GM19455 (cell line): Measurements from ENCODE around the gene COBL.

Experiments
- ATAC-seq: cut with Tn5 transposase; IDR thresholded peaks from one replicate; pipeline ENCODE4 v1.9.1; 2021; ENCODE audit not compliant: unreplicated experiment

Gene COBL

DNA sequence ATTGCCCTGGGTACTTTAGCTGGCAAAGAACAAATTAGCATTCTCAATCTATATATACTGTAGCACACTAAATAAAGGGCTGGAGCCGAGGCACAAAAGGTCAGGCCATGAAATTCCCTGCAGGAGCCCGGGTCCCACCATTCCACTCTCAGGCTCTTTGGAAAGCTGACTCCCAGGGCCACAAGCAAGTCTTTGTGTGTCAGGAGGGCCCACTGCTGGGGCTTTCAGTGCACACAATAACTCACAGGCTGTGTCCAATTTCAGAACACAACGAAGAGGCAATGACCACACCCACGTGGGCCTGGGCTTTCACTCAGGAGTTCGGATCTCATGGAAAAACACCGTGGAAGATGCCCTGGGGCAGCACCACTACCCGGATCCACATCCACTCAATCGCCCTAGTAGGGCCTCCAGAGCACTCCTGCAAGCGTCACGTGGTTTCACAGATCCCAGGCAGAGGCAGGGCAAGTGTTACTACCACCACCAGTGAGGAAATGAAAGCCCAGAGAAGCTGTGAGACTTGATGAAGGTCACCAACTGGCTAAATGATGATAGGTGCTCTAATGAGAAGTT lies 60.3 kb downstream of the COBL start:
- no peak for ATAC-seq

DNA sequence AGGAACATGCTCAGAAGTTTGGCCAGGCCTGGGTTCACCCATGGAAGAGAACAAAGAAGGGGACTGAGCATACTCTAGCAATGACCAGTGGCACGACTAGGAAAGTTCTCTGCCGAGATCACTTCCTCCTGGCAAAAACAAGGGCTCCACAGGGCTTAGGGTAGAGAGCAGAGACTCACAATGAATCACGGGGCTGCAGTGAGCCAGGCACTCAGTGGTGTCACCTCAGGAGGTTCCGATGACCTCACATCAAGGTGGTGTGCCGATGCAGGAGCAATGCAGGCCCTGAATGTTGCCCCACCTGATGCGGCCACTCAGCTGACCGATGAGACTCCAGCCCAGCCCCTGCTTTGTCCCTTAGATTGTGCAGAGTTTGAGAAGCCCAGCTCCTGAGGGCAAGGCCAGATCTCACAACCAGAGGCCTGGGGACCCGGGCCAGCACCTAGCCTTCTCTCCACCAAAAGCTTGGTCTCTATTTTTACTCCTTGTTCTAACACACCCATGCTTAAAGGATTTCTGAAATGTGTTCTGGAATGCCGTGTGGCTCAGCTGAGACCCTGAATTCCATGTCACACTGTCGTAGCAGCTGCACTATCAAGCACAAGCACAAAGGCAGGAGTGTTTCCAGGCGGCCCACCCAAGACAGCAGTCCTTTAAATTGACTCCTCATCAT lies 60.9 kb downstream of the COBL start:
- no peak for ATAC-seq

DNA sequence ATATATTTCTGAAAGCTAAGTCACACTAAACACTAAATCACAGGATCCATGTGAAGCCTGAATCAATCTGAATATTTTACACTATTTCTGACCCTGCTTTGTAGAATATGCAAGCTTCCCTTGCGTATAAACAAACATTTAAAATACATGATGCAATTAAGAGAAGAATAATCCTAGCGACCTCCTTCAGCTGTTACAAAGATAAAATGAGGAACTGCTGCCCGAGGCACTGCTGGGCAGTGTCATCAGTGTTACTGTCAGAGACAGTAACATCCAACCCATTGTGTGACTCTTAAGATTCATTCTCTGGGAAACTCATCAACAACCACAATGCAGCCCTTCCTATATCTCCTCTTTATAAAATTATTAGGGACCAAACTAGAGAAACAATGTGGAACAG lies 61.6 kb downstream of the COBL start:
- ATAC-seq, result no peak

DNA sequence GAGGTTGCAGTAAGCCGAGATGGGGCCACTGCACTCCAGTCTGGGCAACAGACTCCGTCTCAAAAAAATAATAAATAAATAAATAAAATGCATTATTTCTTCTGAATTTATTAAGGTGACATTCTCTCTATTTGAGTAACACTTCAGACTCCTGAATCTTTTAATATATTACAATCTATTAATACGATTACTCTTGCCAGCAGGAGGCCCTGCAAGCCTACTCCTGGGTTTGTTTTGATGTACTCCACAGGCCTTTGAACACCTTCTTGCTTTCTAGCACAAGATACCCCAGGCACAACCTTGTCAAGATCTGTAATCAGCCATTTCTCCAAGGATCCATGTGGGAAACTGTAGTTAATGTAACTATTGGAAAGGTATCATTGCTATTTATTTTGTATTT lies 63.5 kb downstream of the COBL start:
- ATAC-seq, result no peak

DNA sequence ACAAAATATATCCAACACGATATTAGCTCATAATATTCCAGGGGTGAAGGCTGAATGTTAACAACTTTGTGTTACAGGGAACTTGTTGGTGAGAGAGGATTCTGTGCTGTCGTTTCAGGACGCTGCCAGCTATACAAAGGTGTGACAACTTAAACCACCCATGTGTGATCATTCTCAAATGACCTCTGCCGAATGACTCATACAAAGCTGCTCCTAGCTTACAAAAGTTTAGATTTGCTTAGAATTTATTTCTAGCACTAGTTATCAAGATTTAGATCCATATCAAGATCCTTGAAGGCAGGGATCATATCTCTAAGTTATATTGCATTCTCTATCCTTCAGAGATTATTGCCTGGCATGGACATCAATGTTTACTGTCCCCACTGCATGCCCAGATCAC lies 65.3 kb downstream of the COBL start:
- ATAC-seq, result no peak

DNA sequence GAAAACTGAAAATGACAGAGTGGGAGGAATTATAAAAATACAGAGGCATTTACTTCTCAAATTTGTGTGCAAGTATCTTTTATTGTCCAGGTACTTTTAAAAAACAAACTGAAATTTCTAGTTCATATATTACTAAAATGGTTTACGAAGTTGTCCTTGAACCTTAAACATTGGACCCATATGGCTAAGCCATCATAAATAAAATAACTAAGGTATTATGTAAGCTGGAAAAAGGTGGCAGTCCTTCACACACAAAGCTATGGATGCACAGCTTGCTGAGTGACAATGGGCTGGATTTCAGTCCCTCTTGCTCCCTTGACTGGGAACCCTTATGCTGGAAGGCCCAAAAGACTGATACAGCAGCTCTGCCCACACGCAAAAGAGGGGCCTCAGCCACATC lies 66.1 kb downstream of the COBL start:
- ATAC-seq, result no peak

DNA sequence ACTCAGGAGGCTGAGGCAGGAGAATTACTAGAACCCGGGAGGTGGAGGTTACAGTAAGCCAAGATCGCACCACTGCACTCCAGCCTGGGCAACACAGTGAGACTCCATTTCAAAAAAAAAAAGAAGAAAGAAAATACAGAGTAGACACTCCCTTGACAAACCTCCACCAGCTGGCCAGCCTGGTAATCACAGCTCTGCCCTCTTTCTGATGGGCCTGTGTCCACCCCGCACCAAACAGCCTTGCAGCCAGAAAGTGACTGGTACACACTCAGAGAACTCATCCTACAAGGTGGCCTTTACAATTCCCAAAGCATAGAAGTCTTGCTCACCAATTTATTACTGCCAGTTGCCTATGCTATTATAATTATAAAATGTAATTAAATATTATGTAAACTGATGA lies 66.6 kb downstream of the COBL start:
- no peak for ATAC-seq

DNA sequence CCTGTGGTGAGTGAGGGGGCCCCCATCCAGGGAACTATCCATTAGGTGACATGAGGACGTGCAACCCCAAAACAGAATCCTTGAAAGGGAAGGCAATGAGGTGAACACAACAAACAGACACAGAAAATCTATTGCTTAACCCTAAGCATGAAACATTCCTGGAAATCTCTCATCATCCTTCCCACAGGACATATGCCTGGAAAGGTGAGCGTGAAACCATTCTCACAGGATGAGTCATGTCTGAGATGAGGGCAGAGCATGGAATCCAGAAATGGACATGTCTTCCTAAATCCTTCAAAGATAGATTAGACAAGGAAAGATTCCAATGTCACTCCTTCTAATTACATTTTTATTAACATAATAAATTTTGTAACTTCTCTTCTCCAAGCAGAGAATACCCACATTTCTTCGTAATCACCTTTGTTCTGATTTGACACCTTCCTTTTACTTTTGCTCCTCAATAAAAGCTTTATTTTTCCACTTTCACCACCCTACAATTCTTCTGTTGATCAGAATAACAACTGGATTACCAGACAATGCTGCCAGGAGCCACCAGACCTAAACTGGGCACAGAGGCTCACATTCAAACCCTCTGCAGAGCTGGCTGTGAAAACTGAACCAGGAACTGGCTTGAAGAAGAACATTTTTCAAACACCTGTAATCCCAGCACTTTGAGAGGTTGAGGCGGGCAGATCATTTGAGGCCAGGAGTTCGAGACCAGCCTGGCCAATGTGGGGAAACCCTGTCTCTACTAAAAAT lies 67.2 kb downstream of the COBL start:
- ATAC-seq, result no peak

DNA sequence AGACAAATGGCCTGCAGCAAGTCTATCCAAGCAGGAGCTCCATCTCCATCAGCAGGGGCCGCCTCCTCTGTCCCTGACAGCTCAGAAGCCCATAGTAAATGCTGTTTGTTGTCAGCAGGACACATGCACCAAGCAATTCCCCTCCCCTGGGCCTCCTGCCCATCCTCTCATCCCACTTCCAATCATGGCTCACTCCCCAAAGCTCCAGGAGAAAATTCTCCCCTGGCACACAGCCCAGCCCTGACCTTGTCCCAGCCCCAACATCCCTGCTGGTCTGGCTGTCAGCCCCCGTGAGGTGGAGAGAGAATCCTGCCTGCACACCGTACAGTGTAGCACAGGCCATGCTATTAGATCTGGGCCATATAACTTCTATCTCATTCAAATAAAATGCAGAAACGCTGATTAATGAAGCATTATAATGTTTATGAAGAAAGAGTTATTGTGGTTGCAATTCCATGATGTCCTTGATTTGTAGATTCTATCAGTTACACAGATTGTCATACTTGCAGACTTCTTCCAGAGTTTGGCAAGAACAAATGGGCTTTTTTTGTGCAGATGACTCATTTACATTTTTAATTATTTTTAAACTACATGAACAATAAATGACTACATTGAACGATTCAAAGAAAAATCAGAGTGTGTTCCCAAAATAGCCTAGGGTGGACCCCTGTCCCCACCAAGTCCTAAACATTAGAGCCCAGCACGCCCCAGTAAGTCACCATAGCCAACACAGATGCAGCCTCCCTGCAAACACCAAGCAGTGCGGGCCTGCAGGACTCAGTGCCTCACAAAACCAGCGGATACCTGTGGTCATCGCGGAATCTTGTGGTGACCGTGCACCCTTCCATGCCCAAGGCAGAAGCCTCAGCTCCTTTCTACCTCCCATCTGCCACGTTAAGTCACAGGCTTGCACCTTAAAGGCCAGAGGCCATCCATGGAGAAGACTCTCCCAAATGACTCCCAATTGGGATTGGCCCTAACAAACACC lies 70.1 kb downstream of the COBL start:
- ATAC-seq, result no peak

- ATAC-seq, result no peak
These were observed 71.7 kb downstream of the COBL start for GRCh38 chr7:51244885-51245284.

- ATAC-seq, result no peak
These were observed 72.6 kb downstream of the COBL start for GRCh38 chr7:51244053-51244452.

GRCh38 chr7:51243631-51244030 lies 73.0 kb downstream of the COBL start:
- no peak for ATAC-seq

DNA sequence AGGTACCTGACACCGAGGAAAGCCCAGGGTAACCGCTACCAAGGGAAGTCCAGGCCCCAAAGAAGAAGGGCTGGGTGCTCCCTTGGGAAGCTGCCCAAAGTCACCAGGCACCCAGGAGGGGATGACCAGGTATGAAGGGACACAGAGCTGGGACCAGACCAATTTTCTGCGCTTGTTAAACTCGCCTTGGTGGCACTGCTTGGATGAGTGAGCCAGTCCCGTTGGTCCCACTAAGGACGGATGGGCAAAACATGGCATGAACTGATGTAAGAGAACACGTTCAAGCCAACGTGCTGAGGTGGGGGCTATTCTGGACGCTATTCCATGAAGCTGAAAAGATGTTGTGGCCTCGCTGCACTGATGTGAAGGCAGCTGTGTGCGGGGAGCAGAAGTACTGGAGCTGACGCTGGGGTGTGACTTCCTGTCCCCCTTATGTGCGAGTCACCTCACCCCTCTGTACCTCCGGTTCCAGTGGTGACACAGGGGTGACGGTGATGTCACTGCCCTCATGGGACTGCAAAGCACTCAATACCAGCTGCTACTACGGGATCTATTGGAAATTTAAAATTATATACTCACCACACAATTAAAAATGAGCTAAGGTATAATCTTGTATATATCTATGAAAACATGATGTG lies 73.6 kb downstream of the COBL start:
- ATAC-seq, result no peak

- no peak for ATAC-seq
These were observed 74.5 kb downstream of the COBL start for GRCh38 chr7:51242007-51242691.

- ATAC-seq, result no peak
These were observed 75.7 kb downstream of the COBL start for GRCh38 chr7:51240868-51241267.

GRCh38 chr7:51239691-51240090 lies 76.9 kb downstream of the COBL start:
- no peak for ATAC-seq

- ATAC-seq, result no peak
These were observed 77.6 kb downstream of the COBL start for GRCh38 chr7:51238981-51239495.

DNA sequence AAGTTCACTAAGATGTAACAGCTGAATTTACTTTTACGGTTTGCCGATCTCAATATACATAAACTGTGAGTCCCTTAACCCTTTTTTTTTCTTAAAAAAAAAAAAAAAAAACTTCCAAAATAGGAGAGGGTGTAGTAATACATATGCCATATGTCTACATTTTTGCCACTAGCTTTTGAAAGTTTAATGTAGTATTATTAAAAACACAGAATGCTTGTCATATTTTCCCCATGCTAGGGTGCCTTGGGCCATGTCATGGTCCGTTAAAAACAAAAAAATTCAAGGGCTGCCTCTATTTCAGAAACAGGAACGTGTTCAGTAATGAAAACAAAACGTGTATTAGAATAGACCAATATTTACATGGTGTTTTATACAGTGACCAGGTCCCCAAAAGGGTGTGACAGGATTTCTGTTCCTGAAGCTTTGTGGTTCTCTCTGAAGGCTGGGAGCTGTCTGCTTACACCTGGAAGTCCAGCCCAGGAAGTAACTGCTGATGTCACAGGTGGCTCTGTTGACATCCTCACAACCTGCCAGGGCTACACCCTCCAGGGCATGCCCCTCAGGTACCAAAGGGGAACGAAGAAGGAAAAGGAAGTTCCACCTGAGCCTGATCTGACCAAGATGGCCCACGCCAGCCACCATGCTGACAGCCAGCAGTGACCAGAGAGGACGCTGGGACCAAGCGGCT lies 79.0 kb downstream of the COBL start:
- ATAC-seq, result no peak

- ATAC-seq, result no peak
These were observed 80.0 kb downstream of the COBL start for GRCh38 chr7:51236470-51237132.
